GM06990 (cell line): Measurements from ENCODE around the gene EPN3.

Experiments
- DNase-seq: peaks from one replicate; pipeline ENCODE4 v3.0.0-alpha.2; 2011; ENCODE audit not compliant: insufficient read length; ENCODE audit errors: extremely low read depth
- H3K27me3 ChIP-seq: replicated peaks from 2 replicates; pipeline ENCODE4 v1.6.0; 2011; ENCODE audit warnings: low read length; ENCODE audit not compliant: control insufficient read depth, insufficient read depth
- H3K36me3 ChIP-seq: 2 replicates; pipeline ENCODE4 v1.5.1; 2011; ENCODE audit warnings: low read length; ENCODE audit not compliant: control insufficient read depth, insufficient read depth
- H3K4me3 ChIP-seq: replicated peaks from 2 replicates; pipeline ENCODE4 v1.5.1; 2011; ENCODE audit warnings: low read depth, mild to moderate bottlenecking, control low read depth, low read length
- CTCF ChIP-seq: IDR thresholded peaks from 2 replicates; pipeline ENCODE4 v1.5.1; 2011; ENCODE audit warnings: low read length, control low read depth, mild to moderate bottlenecking, inconsistent platforms; ENCODE audit not compliant: insufficient read depth, poor library complexity, severe bottlenecking

The EPN3 gene

GRCh38 chr17:50570032-50570431 is 37.5 kb downstream of the EPN3 start:
- DNase-seq: no peak
- no peak overlapping the region for H3K4me3 ChIP-seq
- TF ChIP-seq CTCF: no peak
- H3K36me3 ChIP-seq: no peaks in the 10 kb centered on the region
- no peaks in the 10 kb centered on the region; the same call in 1 of the 2 replicates for H3K27me3 ChIP-seq

DNA sequence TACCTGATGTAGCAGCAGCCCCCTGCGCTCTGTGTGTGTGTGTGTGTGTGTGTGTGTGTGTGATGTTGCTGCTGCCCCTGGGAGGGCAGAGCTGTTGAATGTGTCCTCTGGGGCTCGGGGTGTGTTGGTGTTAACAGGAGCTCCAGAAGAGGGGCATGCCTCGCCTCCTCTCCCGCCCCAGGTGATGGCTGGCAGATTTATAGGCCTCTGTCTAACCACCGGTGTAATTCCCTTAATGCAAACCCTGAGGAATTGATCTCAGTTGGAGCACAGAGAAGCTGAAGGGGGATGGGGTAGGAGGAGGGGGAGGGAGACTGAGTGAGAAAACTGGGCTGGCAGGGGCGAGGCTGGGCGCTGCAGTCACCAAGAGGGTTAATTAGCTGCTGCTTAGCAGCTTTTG is 38.0 kb downstream of the EPN3 start:
- no peak for DNase-seq
- H3K4me3 ChIP-seq: no peak overlapping the region
- no peak for TF ChIP-seq CTCF
- no peaks in the 10 kb centered on the region for H3K36me3 ChIP-seq
- no peaks in the 10 kb centered on the region; the same call in 1 of the 2 replicates for H3K27me3 ChIP-seq

DNA sequence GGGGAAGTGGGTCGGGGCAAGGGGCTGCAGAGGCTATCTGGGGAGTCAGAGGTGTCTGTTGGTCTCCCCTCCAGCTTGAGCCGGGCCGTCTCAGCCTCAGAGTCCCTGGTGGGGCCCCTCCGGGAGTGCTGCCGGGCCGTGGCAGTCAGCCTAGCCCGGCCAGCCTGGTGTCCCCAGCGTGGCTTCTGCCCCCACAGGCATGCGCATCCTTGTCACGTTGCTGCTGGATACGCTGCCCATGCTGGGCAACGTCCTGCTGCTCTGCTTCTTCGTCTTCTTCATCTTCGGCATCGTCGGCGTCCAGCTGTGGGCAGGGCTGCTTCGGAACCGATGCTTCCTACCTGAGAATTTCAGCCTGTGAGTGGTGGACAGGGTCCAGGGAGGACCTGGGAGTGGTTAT is 39.1 kb downstream of the EPN3 start:
- Histone ChIP-seq H3K27me3 (no peaks in the 10 kb centered on the region; the same call in 1 of the 2 replicates), H3K36me3 (no peaks in the 10 kb centered on the region), H3K4me3 (no peak overlapping the region)
- DNase-seq: no peak
- TF ChIP-seq CTCF: no peak

DNA sequence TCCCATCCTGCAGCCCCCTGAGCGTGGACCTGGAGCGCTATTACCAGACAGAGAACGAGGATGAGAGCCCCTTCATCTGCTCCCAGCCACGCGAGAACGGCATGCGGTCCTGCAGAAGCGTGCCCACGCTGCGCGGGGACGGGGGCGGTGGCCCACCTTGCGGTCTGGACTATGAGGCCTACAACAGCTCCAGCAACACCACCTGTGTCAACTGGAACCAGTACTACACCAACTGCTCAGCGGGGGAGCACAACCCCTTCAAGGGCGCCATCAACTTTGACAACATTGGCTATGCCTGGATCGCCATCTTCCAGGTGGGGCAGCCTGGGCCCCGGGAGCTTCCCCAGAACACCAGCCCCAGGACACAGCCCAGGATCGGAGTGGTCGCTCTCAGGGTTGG is 40.0 kb downstream of the EPN3 start:
- no peak overlapping the region for H3K4me3 ChIP-seq
- no peak for TF ChIP-seq CTCF
- H3K36me3 ChIP-seq: no peaks in the 10 kb centered on the region
- H3K27me3 ChIP-seq: no peaks in the 10 kb centered on the region; the same call in 1 of the 2 replicates
- DNase-seq: no peak

- no peak for DNase-seq
- H3K27me3 ChIP-seq: no peaks in the 10 kb centered on the region; the same call in 1 of the 2 replicates
- no peak overlapping the region for H3K4me3 ChIP-seq
- H3K36me3 ChIP-seq: no peaks in the 10 kb centered on the region
- no peak for TF ChIP-seq CTCF
Measured at GRCh38 chr17:50573866-50574611, 41.5 kb downstream of the EPN3 start.
